HG03575 (cell line): ENCODE data around the gene VWA3B.

Experiments used
- ATAC-seq: cut with Tn5 transposase; IDR thresholded peaks from one replicate; pipeline ENCODE4 v1.9.1; 2021; ENCODE audit not compliant: unreplicated experiment, insufficient number of reproducible peaks, low FRiP score; ENCODE audit errors: extremely low read depth

VWA3B gene

DNA sequence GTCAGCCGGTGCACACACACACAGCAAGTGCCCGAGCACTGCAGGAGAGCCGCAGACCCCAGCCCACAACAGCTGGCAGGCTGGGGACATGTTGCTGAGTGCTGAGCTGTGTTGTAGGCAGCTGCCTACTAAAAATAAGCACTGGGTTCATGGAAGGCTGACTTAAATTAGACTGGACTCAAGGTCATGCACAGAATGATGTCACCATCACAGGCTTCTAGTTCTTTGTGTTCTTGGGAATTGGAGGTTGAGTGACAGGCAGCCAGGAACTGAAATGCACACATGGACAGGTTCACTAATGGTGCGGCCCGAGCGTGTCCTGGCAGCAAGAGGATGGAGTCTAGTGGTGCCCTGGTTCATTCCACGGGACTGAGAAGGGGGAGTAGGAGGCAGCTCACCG is 71.3 kb downstream of the VWA3B start:
- ATAC-seq = no peak

DNA sequence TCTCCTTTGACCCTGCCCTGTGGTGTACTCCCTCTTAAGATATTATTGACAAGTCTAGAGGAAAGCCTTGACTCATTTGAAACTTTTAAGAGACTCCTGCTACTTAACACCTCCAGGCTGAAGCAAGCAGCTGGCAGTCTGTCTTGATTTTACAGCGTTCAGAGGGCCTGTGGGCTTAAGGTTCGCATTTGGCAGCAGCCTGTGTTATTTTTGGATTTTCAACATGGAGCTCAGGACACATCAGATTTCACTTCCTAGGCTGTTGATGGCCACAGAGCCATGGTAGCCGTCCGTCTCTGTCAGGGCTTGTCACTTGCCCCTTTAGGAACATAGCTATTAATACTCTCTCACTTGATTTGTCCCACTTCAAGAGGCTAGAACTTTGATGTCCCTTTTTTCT is 73.6 kb downstream of the VWA3B start:
- no peak for ATAC-seq

DNA sequence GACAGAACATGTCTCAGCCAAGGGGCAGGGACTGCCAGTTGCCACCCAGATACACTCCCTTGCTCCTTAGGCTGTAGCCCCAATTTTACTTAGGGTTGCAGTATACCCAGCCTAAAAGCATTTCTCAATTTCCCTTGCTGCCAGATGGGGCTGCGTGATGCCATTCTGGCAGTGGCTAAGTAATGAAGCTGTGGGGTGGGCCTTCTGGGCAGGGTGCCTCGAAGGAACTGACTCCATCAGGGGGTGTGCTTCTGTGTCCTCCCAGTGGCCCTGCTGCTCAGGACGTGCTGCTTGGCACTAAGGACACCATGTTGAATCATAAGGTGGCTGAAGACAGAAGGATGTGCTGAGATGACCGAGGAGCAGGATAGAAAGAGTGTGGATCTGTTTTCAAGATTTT is 74.2 kb downstream of the VWA3B start:
- ATAC-seq = no peak

DNA sequence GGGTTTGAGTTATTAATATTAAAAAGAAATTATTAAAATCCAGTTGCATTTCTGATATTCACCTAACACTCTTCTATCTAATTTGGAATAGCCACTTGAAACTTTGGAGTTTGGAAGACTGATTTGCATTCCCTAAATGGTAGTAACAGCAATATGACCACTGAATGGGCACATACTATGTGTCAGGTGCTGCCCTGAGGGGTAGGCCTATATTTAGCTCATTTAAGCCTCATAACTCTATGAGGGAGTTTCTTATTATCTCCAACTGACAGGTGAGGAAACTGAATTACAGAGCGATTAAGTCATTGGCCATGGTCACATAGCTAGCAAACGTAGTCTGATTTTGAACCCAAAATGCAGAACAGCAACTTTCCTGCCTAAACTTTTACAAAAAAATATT is 77.3 kb downstream of the VWA3B start:
- no peak for ATAC-seq

DNA sequence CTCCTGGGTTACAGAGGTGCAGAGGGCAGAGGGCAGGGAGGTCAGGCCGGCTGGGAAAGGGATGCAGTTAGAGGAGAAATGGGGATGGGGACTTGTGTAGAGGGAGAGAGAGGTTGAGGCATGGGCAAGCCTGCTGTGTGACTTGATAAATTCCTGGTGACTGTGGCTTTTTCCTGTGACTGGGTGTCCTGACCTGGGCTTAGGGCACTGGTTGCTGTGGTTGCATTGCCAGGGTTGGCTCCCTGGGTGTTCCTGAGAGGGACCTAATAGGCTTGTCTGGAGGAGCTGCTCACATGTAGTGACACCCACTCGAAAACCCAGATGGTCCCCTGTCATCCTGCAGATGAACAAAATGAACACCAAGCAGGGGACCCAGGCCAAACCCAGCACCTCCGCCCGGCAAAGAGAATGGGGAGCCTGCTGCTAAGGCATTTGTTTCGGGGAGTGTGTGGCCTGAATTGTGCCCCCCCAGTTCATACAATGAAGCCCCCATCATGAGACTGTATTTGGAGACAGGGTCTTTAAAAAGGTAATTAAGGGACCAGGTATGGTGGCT is 78.6 kb downstream of the VWA3B start:
- no peak for ATAC-seq

DNA sequence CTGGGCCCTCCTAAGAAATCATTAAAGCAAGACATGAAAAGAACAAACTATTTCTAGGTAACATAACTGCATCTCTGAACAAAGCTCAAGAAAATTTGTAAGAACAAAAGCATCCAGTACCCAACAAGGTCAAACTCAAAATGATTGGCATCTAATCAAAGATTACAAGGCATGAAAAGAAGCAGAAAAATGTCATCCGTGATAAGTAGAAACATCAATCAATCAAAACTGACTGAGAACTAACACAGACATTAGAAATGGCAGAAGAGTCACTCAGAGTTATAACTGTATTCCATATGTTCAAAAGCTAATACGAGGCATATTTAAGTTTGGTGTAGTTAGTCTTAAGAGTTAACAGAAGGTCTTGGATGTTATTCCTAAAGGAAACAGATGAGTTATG is 80.9 kb downstream of the VWA3B start:
- no peak for ATAC-seq

DNA sequence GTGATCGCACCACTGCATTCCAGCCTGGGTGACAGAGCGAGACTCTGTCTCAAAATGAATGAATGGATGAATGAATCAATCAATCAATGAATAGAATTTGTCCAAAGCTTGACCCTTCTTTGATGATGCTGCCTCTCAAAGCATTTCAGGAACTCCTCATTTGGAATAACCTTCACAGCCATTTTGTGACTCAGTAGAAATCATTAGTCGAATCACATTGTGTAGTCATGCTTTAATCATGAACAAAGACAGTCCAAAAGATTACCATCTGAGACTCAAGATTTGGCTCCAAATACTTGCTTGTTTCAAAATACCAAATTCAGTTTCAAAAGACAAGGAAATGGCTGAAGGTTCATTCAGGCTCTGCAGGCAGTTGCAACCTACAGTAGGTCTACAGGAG is 83.1 kb downstream of the VWA3B start:
- no peak for ATAC-seq

DNA sequence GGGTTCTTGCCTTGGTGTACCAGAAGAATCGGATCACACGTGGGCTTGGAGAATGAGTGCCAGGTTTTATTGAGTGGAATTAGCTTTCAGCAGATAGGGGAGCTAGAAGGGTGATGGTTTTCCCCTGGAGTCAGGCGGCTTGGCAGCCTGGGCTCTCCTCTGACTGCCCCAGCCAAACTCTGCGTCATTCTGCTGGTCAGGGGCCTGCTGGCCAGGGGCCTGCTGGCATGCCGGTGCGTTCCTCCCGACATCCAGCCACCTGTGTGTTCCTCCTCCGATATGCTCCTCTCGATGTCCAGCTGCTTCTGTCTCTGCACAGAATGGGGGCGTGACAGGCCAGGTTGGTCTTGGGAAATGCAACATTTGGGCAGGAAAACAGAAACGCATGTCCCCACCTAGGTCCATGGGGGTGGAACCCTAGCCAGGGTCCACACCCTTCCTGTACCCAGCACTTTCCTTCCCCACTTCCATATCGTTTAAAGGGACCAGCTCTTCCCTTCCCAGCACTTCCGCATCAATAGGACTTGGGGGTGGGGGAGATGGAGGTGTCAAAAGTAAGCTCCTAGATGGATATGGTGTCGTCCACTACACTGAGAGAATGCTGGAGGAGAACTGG is 85.3 kb downstream of the VWA3B start:
- ATAC-seq = no peak

DNA sequence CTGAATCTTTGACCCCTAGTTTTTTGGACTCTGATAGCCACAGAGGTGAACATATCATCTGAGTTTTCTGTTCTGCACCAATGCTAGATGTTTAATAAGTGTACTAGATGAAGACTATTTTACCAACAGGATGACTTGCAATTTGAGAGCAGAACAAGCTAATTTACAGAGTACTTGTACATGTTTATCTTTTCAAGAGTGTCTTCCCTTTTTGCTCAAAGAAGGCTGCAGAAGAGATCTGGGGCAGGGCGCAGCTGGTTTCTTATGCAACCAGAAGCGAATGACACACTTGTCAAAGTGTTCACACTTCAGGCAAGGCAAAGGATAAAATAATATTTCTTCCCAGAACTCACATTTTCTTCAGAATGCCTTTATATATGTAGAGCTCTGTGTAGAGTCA is 86.0 kb downstream of the VWA3B start:
- no peak for ATAC-seq

DNA sequence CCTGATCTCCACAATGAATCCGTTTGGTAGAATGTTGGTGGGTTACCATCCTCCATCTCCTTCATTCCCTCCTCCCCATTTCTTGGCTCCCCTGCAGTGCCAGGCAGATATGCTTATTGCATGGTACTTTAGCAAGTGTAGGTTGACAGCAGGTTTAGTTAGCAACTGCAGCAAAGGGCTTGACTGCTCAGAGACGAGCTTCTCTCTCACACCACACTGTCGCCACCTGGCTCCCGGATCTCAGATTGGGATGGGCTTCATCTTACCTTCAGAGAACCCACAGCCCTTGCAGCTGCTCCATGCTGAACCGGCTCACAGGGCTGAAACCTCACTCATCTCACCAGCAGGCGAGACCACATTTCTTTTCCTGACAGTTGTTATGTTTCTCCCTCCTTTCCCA is 88.8 kb downstream of the VWA3B start:
- no peak for ATAC-seq

DNA sequence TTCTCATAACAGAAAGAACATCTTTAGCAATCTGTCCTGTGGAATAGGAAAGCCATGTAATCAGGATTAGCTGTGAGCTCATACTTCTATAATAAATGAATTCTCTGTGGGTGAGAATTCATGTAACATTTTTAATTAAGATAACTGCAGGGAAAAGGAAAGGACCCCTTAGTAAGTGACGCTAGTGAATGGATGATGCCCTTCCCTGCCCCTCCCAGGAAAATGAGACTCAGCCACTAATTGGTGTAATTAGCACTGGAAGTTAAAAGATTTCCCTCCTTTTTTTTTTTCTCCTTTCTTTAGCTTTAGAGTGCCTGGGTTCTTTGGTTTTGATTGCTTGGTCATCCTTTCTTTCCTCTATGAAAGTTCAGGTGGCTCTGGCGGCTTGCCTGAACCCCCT is 90.3 kb downstream of the VWA3B start:
- ATAC-seq = no peak

DNA sequence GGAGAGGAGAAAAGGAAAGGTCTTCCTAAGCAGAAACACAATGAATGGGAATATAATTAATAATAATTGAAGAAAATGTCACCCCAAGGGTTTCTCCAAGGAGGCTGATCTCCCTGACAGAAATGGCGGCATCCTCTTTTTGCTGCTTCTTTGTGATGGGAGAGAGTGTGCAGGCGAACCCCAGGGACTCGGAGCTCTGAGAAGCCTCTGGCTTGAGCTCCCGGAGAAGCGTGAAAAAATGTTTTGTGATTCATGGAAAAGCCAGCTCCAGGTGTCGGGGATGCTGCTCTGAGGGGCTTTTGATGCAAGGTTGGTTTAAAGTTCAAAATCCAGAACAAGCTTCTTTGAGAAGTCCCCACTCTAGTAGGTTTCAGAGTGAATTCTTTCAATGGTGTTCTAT is 91.0 kb downstream of the VWA3B start:
- no peak for ATAC-seq

DNA sequence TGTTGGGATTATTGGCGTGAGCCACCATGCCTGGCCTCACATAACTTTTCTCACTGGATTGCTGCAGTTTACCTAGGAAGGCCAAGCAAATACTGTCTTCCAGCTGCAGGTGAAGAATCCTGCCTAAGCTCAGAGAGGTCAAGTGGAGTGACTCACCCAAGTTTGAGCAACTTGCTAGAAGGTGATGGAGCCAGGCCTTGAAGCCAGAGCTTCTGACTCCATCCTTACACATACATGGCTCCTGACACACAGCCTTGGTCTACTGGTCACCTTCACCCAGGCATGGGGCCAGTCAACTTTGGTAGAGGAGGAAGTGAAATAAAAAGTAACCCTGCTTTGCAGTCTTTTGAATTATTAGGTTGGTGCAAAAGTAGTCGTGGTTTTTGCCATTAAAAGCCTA is 93.5 kb downstream of the VWA3B start:
- ATAC-seq = no peak

DNA sequence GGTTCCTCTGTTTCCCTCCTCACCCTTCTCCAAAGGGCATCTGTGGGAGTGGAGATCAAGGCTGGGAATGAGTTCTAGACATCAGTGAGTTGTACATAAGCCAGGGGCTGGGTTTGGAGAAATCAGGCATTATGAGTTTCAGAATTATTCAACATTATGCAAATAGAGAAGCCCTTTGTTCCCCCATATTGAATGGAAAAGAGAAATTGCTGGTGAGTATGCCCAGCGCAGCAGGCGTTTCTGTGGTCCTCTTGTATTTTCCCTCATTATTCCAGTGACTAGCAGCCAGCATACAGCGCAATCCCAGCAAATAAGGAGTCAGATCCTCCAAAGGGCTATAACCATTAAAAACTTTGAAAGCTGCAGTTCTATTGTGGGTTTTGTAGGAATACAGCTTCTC is 94.4 kb downstream of the VWA3B start:
- ATAC-seq = no peak

DNA sequence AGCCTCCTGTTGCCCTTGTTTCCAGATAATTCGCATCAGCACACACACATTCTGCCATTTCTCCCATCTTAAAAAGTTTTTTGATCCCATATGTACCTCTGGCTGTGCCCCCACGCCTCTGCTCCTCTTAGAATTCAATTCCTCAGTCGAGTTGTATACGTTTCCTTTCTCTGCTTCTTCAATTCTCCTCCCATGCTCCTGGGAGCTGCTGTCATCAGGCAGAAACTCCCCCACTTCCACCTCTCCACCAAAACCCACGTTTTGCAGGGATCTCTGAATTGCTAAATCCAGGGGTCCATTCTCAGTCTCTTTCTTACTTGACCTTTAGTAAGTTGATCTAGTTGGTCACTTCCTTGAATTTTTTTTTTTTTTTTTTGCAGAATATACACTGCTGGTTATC is 98.8 kb downstream of the VWA3B start:
- no peak for ATAC-seq

DNA sequence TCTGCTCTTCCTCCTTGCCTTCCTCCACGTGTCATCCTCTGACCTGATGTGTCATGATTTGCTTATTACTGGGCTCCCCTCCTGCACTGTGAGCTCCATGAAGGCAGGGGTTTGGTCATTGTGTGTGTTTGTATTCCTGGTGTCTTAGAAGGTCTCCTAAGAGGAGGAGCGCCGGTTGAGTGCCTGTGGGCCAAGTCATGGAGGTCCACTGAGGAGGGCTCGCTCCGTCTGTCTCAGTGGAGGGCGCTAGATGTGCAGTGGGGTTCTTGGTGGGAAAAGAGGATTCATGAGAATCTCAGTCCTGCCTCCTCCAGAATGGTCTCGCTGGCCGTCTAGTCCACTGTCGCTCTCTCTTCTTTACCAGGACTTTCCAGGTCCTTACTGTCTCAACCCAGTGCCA is 100.2 kb downstream of the VWA3B start:
- no peak for ATAC-seq

DNA sequence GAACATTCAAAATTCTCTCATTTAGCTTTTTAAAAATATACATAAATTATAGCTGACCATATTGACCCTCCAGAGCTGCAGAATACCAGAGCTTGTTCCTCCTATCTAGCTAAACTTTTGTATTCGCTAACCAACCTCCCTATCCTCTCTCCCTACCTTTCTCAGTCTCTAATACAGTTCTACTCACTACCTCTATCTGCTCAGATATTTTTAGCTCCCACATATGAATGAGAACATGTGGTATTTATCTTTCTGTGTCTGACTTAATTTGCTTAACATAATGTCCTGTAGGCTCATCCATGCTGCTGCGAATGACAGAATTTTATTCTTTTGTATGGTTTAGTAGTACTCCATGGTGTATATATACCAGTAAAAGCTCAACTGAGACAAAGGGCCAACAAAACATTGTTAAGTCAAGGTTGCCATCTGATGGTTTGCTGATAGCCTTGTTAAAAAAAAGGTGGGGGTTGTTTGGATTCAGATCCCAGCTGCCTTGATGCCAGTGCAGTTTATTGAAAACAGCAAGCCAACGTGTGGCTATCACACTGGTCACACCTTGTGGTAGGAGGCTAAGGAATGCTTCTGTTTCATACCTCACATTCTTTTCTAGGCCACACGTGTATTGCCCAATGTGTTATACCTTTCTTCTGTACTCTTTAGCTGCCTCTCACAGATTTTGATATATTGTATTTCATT is 101.5 kb downstream of the VWA3B start:
- no peak for ATAC-seq

DNA sequence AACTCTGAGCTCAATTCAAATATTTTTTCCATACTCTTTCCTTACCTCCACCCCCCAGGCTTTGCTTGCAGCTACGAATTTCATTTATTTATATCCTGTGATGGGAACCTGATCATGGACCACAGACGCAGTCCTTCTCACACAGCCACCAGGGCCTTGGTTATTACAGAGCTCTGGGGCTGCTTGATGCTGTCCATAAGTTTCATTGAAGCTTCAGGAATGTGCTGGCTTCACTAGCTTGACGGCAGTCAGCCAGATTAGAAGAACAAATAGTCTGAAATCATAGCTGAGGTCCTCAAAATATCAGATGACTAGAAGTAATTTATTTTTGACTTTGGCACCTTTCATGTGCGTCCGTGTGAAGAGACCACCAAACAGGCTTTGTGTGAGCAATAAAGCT is 104.9 kb downstream of the VWA3B start:
- no peak for ATAC-seq

DNA sequence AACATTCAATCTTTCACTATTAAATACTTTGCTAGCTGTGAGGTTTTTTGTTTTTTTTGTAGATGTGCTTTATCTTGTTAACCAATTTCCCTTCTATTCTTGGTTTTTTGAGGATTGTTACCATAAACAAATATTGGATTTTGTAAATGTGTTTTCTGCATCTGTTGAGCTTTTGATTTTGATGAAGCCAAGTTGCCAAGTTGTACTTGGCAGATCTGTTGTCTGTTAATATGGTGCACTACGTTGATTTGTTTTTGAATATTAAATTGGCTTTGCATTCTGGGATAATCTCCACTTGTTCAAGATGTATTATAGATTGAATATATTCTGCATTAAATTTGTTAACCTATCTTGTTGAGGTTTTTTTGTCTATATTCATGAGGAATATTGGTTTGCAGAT is 114.6 kb downstream of the VWA3B start:
- no peak for ATAC-seq

DNA sequence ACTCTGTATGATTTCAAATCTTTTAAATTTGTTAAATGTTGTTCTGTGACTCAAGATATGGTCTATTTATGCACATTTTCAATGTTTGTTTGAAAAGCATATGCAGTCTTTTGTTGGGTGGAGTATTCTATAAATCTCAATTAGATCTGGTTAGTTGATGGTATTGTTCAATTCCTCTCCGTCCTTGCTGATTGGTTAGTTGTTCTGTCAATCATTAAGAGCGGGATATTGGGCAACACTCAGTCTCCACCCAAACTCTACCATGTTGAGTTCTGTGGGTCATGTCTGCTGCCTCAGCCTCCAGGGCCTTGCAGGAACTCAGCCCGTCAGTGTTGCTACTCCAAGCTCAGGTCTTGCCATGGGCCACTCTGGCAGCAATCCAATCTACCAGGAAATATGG is 118.9 kb downstream of the VWA3B start:
- no peak for ATAC-seq
